K562 (cell line): Measurements from ENCODE around the gene RNASEH2A. TPM values are rescaled to one million over a fixed set of nuclear protein-coding genes. Genes with fewer than 3 reads are reported as not detected.

Source experiments
- ARHGAP35 ChIP-seq: fragments of 450-650 bp; IDR thresholded peaks from 2 replicates; pipeline ENCODE4 v1.6.1; 2018; ENCODE audit not compliant: partially characterized antibody
- CBFB ChIP-seq: sonication (generic); formaldehyde crosslinking; IDR thresholded peaks from 2 replicates; pipeline ENCODE4 v1.4.0; 2020; ENCODE audit warnings: mild to moderate bottlenecking, missing genetic modification reagents
- MTF1 ChIP-seq: fragments of 250-450 bp; sonication (Bioruptor Pico); IDR thresholded peaks from 2 replicates; pipeline ENCODE4 v1.9.0; 2021; ENCODE audit warnings: moderate library complexity, mild to moderate bottlenecking, inconsistent platforms, borderline replicate concordance
- PHB2 ChIP-seq: fragments of 450-650 bp; IDR thresholded peaks from 2 replicates; pipeline ENCODE4 v1.6.1; 2017; ENCODE audit warnings: low read depth
- POLR2H ChIP-seq: IDR thresholded peaks from 2 replicates; pipeline ENCODE4 v1.6.1; 2016; ENCODE audit warnings: missing genetic modification characterization, low read depth, mild to moderate bottlenecking, control low read depth, missing compliant biosample characterization, moderate library complexity
- RBFOX2 ChIP-seq: fragments of 200-400 bp; formaldehyde crosslinking; IDR thresholded peaks from 2 replicates; pipeline ENCODE4 v1.6.1; 2017; ENCODE audit warnings: low read depth, mild to moderate bottlenecking, low read length, moderate library complexity
- TRIM24 ChIP-seq, 2 experiments: fragments of 450-650 bp; IDR thresholded peaks; 2 replicates each; pipeline ENCODE4 v1.6.1; 2016
- ZKSCAN1 ChIP-seq: fragments of 150-350 bp; IDR thresholded peaks from 2 replicates; pipeline ENCODE4 v1.6.1; 2016; ENCODE audit warnings: low read depth, low read length
- ZNF445 ChIP-seq: fragments of 250-450 bp; sonication (Bioruptor Pico); IDR thresholded peaks from 2 replicates; pipeline ENCODE4 v1.4.0; 2020; ENCODE audit warnings: low read depth, mild to moderate bottlenecking, moderate library complexity
- ZNF668 ChIP-seq: fragments of 250-450 bp; sonication (Bioruptor Pico); IDR thresholded peaks from 2 replicates; pipeline ENCODE4 v1.8.0; 2022; ENCODE audit warnings: mild to moderate bottlenecking, inconsistent platforms
- polyA plus RNA-seq, 8 experiments: library from polyadenylated mRNA; depleted of rRNA in 4 of 8; stranded (reverse) in 5 of 8; unstranded in 3 of 8; fragments of >200 nt; fragmentation: Nextera tagmentation in 2 of 8; fragmentation: Illumina TruSeq in 1 of 8; extraction: Ambion mirVana in 2 of 8; extraction: Trizol in 1 of 8; gene quantifications; 2 replicates each; pipeline versions ENCODE4 v1.2.1 to v1.2.3, GENCODE V29; 2011 to 2014; ENCODE audit warnings: inconsistent platforms in 1 of 8, missing spikeins in 1 of 8
- total RNA-seq, 7 experiments: library from RNA; depleted of rRNA in 6 of 7; stranded (reverse); fragments of >200 nt in 6 of 7; fragmentation: Illumina TruSeq in 2 of 7; extraction: Trizol in 2 of 7; gene quantifications; 2 replicates each; pipeline versions ENCODE4 v1.2.1 to v1.2.3, GENCODE V29; 2011 to 2021; ENCODE audit warnings: low replicate concordance in 1 of 7
- TF ChIP-seq, protein P1 (sequence below), 2 experiments: fragments of 450-650 bp; IDR thresholded peaks; 2 replicates each; pipeline ENCODE4 v1.6.1; 2018; ENCODE audit warnings: mild to moderate bottlenecking in 2 of 2, low read depth in 1 of 2; ENCODE audit not compliant: partially characterized antibody in 2 of 2
- TF ChIP-seq, protein P2 (sequence below), 2 experiments: IDR thresholded peaks; 2 replicates each; pipeline ENCODE4 v1.6.1; 2011; ENCODE audit warnings: borderline replicate concordance in 1 of 2, control low read depth in 1 of 2, low read depth in 1 of 2, low read length in 1 of 2, mild to moderate bottlenecking in 1 of 2, mixed read lengths in 1 of 2, moderate library complexity in 1 of 2; ENCODE audit not compliant: insufficient read depth in 1 of 2, insufficient read length in 1 of 2, poor library complexity in 1 of 2, severe bottlenecking in 1 of 2; ENCODE audit errors: extremely low read depth in 1 of 2
- TF ChIP-seq, protein P3 (sequence below): conservative IDR thresholded peaks from 2 replicates; pipeline ENCODE4 v1.6.1; 2011; ENCODE audit warnings: low read depth, mild to moderate bottlenecking, low read length; ENCODE audit not compliant: control insufficient read depth
- TF ChIP-seq, protein P4 (sequence below): IDR thresholded peaks from 3 replicates; pipeline ENCODE4 v1.6.1; 2011; ENCODE audit warnings: borderline replicate concordance, mild to moderate bottlenecking; ENCODE audit not compliant: insufficient read length, insufficient read depth
- TF ChIP-seq, protein P5 (sequence below): sonication (generic); formaldehyde crosslinking; IDR thresholded peaks from 2 replicates; pipeline ENCODE4 v1.9.0; 2022; ENCODE audit warnings: mild to moderate bottlenecking, missing genetic modification reagents

The RNASEH2A gene
- total and polyA plus RNA-seq, 9 of the 15 experiments (the other 6 are each of a cell fraction or from before 2014, with no cell fraction given) = 22.3 to 78.0 (median 61.7) TPM

DNA sequence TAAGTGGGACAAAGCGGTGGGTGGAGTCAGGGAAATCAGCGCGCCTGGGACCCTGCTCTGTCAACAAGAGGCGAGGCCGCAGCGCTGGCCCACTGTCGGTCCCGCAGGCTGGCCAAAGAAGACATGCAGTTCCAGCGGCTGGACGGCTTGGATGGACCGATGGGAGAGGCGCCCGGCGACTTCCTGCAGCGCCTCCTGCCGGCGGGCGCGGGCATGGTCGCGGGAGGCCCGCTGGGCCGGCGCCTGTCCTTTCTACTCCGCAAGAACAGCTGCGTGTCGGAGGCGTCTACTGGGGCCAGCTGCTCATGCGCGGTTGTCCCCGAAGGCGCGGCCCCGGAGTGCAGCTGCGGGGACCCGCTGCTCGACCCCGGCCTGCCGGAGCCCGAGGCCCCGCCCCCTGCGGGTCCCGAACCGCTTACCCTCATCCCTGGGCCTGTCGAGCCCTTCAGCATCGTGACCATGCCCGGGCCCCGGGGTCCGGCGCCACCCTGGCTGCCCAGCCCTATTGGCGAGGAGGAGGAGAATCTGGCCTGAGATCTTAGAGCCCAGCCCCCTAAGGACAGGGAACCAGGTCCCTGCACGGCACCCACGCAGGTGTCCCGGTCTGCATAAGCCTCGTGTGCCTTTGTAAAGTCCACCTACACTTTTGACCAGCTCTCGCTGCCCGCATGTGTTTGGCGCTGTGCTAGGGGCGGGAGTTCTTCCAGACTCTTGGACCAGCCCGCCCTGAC, 48.7 kb upstream of the RNASEH2A start (continued):
- TF ChIP-seq, protein P1, sequence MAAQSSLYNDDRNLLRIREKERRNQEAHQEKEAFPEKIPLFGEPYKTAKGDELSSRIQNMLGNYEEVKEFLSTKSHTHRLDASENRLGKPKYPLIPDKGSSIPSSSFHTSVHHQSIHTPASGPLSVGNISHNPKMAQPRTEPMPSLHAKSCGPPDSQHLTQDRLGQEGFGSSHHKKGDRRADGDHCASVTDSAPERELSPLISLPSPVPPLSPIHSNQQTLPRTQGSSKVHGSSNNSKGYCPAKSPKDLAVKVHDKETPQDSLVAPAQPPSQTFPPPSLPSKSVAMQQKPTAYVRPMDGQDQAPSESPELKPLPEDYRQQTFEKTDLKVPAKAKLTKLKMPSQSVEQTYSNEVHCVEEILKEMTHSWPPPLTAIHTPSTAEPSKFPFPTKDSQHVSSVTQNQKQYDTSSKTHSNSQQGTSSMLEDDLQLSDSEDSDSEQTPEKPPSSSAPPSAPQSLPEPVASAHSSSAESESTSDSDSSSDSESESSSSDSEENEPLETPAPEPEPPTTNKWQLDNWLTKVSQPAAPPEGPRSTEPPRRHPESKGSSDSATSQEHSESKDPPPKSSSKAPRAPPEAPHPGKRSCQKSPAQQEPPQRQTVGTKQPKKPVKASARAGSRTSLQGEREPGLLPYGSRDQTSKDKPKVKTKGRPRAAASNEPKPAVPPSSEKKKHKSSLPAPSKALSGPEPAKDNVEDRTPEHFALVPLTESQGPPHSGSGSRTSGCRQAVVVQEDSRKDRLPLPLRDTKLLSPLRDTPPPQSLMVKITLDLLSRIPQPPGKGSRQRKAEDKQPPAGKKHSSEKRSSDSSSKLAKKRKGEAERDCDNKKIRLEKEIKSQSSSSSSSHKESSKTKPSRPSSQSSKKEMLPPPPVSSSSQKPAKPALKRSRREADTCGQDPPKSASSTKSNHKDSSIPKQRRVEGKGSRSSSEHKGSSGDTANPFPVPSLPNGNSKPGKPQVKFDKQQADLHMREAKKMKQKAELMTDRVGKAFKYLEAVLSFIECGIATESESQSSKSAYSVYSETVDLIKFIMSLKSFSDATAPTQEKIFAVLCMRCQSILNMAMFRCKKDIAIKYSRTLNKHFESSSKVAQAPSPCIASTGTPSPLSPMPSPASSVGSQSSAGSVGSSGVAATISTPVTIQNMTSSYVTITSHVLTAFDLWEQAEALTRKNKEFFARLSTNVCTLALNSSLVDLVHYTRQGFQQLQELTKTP (IDR thresholded peaks at IDR 0.05; ENCODE audit: low read depth in 1 of 2, partially characterized antibody in 2 of 2) = no peak
- no peak for TF ChIP-seq ZNF668
- TF ChIP-seq, protein P2, sequence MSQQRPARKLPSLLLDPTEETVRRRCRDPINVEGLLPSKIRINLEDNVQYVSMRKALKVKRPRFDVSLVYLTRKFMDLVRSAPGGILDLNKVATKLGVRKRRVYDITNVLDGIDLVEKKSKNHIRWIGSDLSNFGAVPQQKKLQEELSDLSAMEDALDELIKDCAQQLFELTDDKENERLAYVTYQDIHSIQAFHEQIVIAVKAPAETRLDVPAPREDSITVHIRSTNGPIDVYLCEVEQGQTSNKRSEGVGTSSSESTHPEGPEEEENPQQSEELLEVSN (IDR thresholded peaks at IDR 0.05; ENCODE audit: borderline replicate concordance in 1 of 2, extremely low read depth in 1 of 2, insufficient read depth in 1 of 2, insufficient read length in 1 of 2, low read depth in 1 of 2, low read length in 1 of 2, poor library complexity in 1 of 2, severe bottlenecking in 1 of 2) = peak; percentile 41 to 49
- peak; percentile 17; the same call in 1 of the 2 replicates for TF ChIP-seq ZKSCAN1
- no peak for TF ChIP-seq POLR2H (tag)
- TF ChIP-seq TRIM24 (IDR thresholded peaks at IDR 0.05) = no peak
- TF ChIP-seq PHB2 = no peak
- peak; percentile 40; the same call in 1 of the 2 replicates for TF ChIP-seq RBFOX2
- TF ChIP-seq, protein P3, sequence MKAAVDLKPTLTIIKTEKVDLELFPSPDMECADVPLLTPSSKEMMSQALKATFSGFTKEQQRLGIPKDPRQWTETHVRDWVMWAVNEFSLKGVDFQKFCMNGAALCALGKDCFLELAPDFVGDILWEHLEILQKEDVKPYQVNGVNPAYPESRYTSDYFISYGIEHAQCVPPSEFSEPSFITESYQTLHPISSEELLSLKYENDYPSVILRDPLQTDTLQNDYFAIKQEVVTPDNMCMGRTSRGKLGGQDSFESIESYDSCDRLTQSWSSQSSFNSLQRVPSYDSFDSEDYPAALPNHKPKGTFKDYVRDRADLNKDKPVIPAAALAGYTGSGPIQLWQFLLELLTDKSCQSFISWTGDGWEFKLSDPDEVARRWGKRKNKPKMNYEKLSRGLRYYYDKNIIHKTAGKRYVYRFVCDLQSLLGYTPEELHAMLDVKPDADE = no peak
- TF ChIP-seq CBFB = no peak; the same call in 1 of the 2 replicates
- TF ChIP-seq, protein P4, sequence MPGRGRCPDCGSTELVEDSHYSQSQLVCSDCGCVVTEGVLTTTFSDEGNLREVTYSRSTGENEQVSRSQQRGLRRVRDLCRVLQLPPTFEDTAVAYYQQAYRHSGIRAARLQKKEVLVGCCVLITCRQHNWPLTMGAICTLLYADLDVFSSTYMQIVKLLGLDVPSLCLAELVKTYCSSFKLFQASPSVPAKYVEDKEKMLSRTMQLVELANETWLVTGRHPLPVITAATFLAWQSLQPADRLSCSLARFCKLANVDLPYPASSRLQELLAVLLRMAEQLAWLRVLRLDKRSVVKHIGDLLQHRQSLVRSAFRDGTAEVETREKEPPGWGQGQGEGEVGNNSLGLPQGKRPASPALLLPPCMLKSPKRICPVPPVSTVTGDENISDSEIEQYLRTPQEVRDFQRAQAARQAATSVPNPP = no peak
- TF ChIP-seq MTF1 (CRISPR knock-in tag) = no peak
- no peak for TF ChIP-seq ZNF445
- no peak for TF ChIP-seq ARHGAP35
- TF ChIP-seq, protein P5, sequence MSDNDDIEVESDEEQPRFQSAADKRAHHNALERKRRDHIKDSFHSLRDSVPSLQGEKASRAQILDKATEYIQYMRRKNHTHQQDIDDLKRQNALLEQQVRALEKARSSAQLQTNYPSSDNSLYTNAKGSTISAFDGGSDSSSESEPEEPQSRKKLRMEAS (CRISPR knock-in tag) = 0 out of 2 replicates have a peak, but pooled peaks have one; percentile 57
